T-helper 2 cell (primary cell): ENCODE measurements around the gene LAIR2.

Source experiments
- DNase-seq, 5 experiments: peaks; one replicate each; pipeline versions ENCODE4 v3.0.0 to v3.0.0-alpha.2; 2012 to 2022
- total RNA-seq, 2 donors: gene quantifications; one replicate each; lab custom pipeline; 2026; lab: John Stamatoyannopoulos, UW

LAIR2 gene
- 1.2 to 1.3 reads per million in 2 donors for total RNA-seq

- peak in 1 of 5 experiments; percentile 15 for DNase-seq
Measured at GRCh38 chr19:54502518-54503048, at the start of gene LAIR2. Gene LAIR2 (plus strand): TSS chr19:54502831. CDS start chr19:54502919, 88 bp downstream.

- DNase-seq, result no peak
Measured at GRCh38 chr19:54453921-54454780, 48.5 kb upstream of the LAIR2 start.

GRCh38 chr19:54454781-54455675 lies 47.6 kb upstream of the LAIR2 start:
- DNase-seq, result no peak

- no peak for DNase-seq
Measured at GRCh38 chr19:54455786-54456422, 46.7 kb upstream of the LAIR2 start.

GRCh38 chr19:54456423-54457373 lies 45.9 kb upstream of the LAIR2 start:
- no peak for DNase-seq

GRCh38 chr19:54457773-54458647 lies 44.6 kb upstream of the LAIR2 start:
- no peak for DNase-seq

GRCh38 chr19:54458648-54459281 lies 43.9 kb upstream of the LAIR2 start:
- DNase-seq, result no peak

- DNase-seq, result no peak
Measured at GRCh38 chr19:54459282-54460229, 43.1 kb upstream of the LAIR2 start.

- DNase-seq, result no peak
Measured at GRCh38 chr19:54460230-54461005, 42.2 kb upstream of the LAIR2 start.

GRCh38 chr19:54461210-54461609 lies 41.4 kb upstream of the LAIR2 start:
- no peak for DNase-seq

- no peak for DNase-seq
Measured at GRCh38 chr19:54461613-54462012, 41.0 kb upstream of the LAIR2 start.

- DNase-seq, result no peak
Measured at GRCh38 chr19:54462047-54462654, 40.5 kb upstream of the LAIR2 start.

GRCh38 chr19:54462655-54463530 lies 39.7 kb upstream of the LAIR2 start:
- peak; percentile 32 to 83 (median 60) for DNase-seq

- DNase-seq, result peak; percentile 84 to 99 (median 93)
Measured at GRCh38 chr19:54463531-54464043, 39.0 kb upstream of the LAIR2 start, which contains the start of gene LENG9. Gene LENG9 (minus strand): TSS chr19:54463778. CDS start chr19:54463526, 252 bp downstream.

- DNase-seq, result peak in 4 of 5 experiments; percentile 71 to 97 (median 82)
Measured at GRCh38 chr19:54464044-54464629, 38.5 kb upstream of the LAIR2 start.
